Loucy (cell line): Measurements from ENCODE around the gene FNDC8.

ENCODE experiments used
- EZH2phosphoT487 ChIP-seq: fragments of 200-600 bp; IDR thresholded peaks from 2 replicates; pipeline ENCODE4 v1.6.1; 2018; ENCODE audit warnings: antibody characterized with exemption, mild to moderate bottlenecking, moderate library complexity, borderline replicate concordance
- TF ChIP-seq, protein P1 (sequence below): fragments of 200-600 bp; sonication (generic); conservative IDR thresholded peaks from 2 replicates; pipeline ENCODE4 v1.5.1; 2014; ENCODE audit warnings: mild to moderate bottlenecking, antibody characterized with exemption, low read length

DNA sequence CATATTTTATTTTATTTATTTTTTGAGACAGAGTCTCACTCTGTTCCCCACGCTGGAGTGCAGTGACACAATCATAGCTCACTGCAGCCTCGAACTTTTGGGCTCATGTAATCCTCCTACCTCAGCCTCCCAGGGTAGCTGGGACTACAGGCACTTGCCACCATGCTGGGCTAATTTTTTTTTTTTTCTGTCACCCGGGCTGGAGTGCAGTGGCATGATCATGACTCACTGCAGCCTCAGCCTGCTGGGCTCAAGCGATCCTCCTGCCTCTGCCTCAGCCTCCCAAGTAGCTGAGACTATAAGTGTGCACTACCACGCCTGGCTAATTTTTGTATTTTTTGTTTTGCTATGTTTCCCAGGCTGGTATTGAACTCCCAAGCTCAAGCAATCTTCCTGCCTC, 43.3 kb downstream of the FNDC8 start:
- TF ChIP-seq, protein P1, sequence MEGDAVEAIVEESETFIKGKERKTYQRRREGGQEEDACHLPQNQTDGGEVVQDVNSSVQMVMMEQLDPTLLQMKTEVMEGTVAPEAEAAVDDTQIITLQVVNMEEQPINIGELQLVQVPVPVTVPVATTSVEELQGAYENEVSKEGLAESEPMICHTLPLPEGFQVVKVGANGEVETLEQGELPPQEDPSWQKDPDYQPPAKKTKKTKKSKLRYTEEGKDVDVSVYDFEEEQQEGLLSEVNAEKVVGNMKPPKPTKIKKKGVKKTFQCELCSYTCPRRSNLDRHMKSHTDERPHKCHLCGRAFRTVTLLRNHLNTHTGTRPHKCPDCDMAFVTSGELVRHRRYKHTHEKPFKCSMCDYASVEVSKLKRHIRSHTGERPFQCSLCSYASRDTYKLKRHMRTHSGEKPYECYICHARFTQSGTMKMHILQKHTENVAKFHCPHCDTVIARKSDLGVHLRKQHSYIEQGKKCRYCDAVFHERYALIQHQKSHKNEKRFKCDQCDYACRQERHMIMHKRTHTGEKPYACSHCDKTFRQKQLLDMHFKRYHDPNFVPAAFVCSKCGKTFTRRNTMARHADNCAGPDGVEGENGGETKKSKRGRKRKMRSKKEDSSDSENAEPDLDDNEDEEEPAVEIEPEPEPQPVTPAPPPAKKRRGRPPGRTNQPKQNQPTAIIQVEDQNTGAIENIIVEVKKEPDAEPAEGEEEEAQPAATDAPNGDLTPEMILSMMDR = no peak
- no peak for TF ChIP-seq EZH2phosphoT487
